ENCODE data around the gene RGS8.

RGS8 gene

GRCh38 chr1:182681568-182681912, 2.8 kb downstream of the RGS8 start:
- H3K36me3 ChIP-seq (ENCODE audit: control insufficient read depth, insufficient read depth, low read length): no peaks in the 10 kb centered on the region
- no peak overlapping the region for H3K4me3 ChIP-seq (ENCODE audit: low read depth, low read length)
- H3K4me1 ChIP-seq (ENCODE audit: control insufficient read depth, insufficient read depth, low read length): peaks cover 3% of the 10 kb centered on the region
- peaks cover 61% of the 10 kb centered on the region for H3K27me3 ChIP-seq (ENCODE audit: control insufficient read depth, insufficient read depth, low read length)
- no peak overlapping the region for H3K9ac ChIP-seq (ENCODE audit: low read depth, low read length)
- H3K9me3 ChIP-seq (ENCODE audit: control insufficient read depth, insufficient read depth, low read length): no peaks in the 10 kb centered on the region

GRCh38 chr1:182680901-182681567, 3.4 kb downstream of the RGS8 start:
- H3K27me3 ChIP-seq (ENCODE audit: control insufficient read depth, insufficient read depth, low read length): peaks cover 56% of the 10 kb centered on the region
- H3K36me3 ChIP-seq (ENCODE audit: control insufficient read depth, insufficient read depth, low read length): no peaks in the 10 kb centered on the region
- H3K9ac ChIP-seq (ENCODE audit: low read depth, low read length): no peak overlapping the region
- peaks cover 3% of the 10 kb centered on the region for H3K4me1 ChIP-seq (ENCODE audit: control insufficient read depth, insufficient read depth, low read length)
- no peaks in the 10 kb centered on the region for H3K9me3 ChIP-seq (ENCODE audit: control insufficient read depth, insufficient read depth, low read length)
- H3K4me3 ChIP-seq (ENCODE audit: low read depth, low read length): no peak overlapping the region

- H3K27me3 ChIP-seq (ENCODE audit: control insufficient read depth, insufficient read depth, low read length): peaks cover 49% of the 10 kb centered on the region
- peaks cover 3% of the 10 kb centered on the region for H3K4me1 ChIP-seq (ENCODE audit: control insufficient read depth, insufficient read depth, low read length)
- H3K36me3 ChIP-seq (ENCODE audit: control insufficient read depth, insufficient read depth, low read length): no peaks in the 10 kb centered on the region
- no peak overlapping the region for H3K4me3 ChIP-seq (ENCODE audit: low read depth, low read length)
- H3K9me3 ChIP-seq (ENCODE audit: control insufficient read depth, insufficient read depth, low read length): no peaks in the 10 kb centered on the region
- H3K9ac ChIP-seq (ENCODE audit: low read depth, low read length): no peak overlapping the region
Observed at GRCh38 chr1:182680408-182680807, 4.0 kb downstream of the RGS8 start.

- no peak overlapping the region for H3K9ac ChIP-seq (ENCODE audit: low read depth, low read length)
- no peaks in the 10 kb centered on the region for H3K9me3 ChIP-seq (ENCODE audit: control insufficient read depth, insufficient read depth, low read length)
- H3K4me3 ChIP-seq (ENCODE audit: low read depth, low read length): no peak overlapping the region
- peaks cover 42% of the 10 kb centered on the region for H3K27me3 ChIP-seq (ENCODE audit: control insufficient read depth, insufficient read depth, low read length)
- no peaks in the 10 kb centered on the region for H3K4me1 ChIP-seq (ENCODE audit: control insufficient read depth, insufficient read depth, low read length)
- no peaks in the 10 kb centered on the region for H3K36me3 ChIP-seq (ENCODE audit: control insufficient read depth, insufficient read depth, low read length)
Observed at GRCh38 chr1:182679684-182680083, 4.7 kb downstream of the RGS8 start.

GRCh38 chr1:182677397-182678098, 6.8 kb downstream of the RGS8 start:
- H3K36me3 ChIP-seq (ENCODE audit: control insufficient read depth, insufficient read depth, low read length): no peaks in the 10 kb centered on the region
- peaks cover 23% of the 10 kb centered on the region for H3K27me3 ChIP-seq (ENCODE audit: control insufficient read depth, insufficient read depth, low read length)
- peaks cover 3% of the 10 kb centered on the region for H3K4me1 ChIP-seq (ENCODE audit: control insufficient read depth, insufficient read depth, low read length)
- H3K9me3 ChIP-seq (ENCODE audit: control insufficient read depth, insufficient read depth, low read length): no peaks in the 10 kb centered on the region
- H3K4me3 ChIP-seq (ENCODE audit: low read depth, low read length): no peak overlapping the region
- no peak overlapping the region for H3K9ac ChIP-seq (ENCODE audit: low read depth, low read length)

GRCh38 chr1:182676274-182676673, 8.1 kb downstream of the RGS8 start:
- Histone ChIP-seq H3K9ac (ENCODE audit: low read depth, low read length) (no peak overlapping the region), H3K4me3 (ENCODE audit: low read depth, low read length) (no peak overlapping the region), H3K36me3 (ENCODE audit: control insufficient read depth, insufficient read depth, low read length) (no peaks in the 10 kb centered on the region), H3K4me1 (ENCODE audit: control insufficient read depth, insufficient read depth, low read length) (peaks cover 6% of the 10 kb centered on the region), H3K27me3 (ENCODE audit: control insufficient read depth, insufficient read depth, low read length) (peaks cover 12% of the 10 kb centered on the region), H3K9me3 (ENCODE audit: control insufficient read depth, insufficient read depth, low read length) (no peaks in the 10 kb centered on the region)

GRCh38 chr1:182674346-182675246, 9.8 kb downstream of the RGS8 start:
- Histone ChIP-seq H3K9ac (ENCODE audit: low read depth, low read length) (no peak overlapping the region), H3K36me3 (ENCODE audit: control insufficient read depth, insufficient read depth, low read length) (no peaks in the 10 kb centered on the region), H3K9me3 (ENCODE audit: control insufficient read depth, insufficient read depth, low read length) (no peaks in the 10 kb centered on the region), H3K4me3 (ENCODE audit: low read depth, low read length) (no peak overlapping the region), H3K27me3 (ENCODE audit: control insufficient read depth, insufficient read depth, low read length) (peaks cover 2% of the 10 kb centered on the region), H3K4me1 (ENCODE audit: control insufficient read depth, insufficient read depth, low read length) (peaks cover 6% of the 10 kb centered on the region)

- Histone ChIP-seq H3K9me3 (ENCODE audit: control insufficient read depth, insufficient read depth, low read length) (no peaks in the 10 kb centered on the region), H3K9ac (ENCODE audit: low read depth, low read length) (no peak overlapping the region), H3K36me3 (ENCODE audit: control insufficient read depth, insufficient read depth, low read length) (no peaks in the 10 kb centered on the region), H3K4me3 (ENCODE audit: low read depth, low read length) (no peak overlapping the region), H3K4me1 (ENCODE audit: control insufficient read depth, insufficient read depth, low read length) (peaks cover 8% of the 10 kb centered on the region), H3K27me3 (ENCODE audit: control insufficient read depth, insufficient read depth, low read length) (no peaks in the 10 kb centered on the region)
Observed at GRCh38 chr1:182672487-182672836, 11.9 kb downstream of the RGS8 start.

GRCh38 chr1:182671750-182672486, 12.5 kb downstream of the RGS8 start:
- Histone ChIP-seq H3K9me3 (ENCODE audit: control insufficient read depth, insufficient read depth, low read length) (no peaks in the 10 kb centered on the region), H3K9ac (ENCODE audit: low read depth, low read length) (no peak overlapping the region), H3K4me3 (ENCODE audit: low read depth, low read length) (no peak overlapping the region), H3K4me1 (ENCODE audit: control insufficient read depth, insufficient read depth, low read length) (peaks cover 13% of the 10 kb centered on the region), H3K27me3 (ENCODE audit: control insufficient read depth, insufficient read depth, low read length) (no peaks in the 10 kb centered on the region), H3K36me3 (ENCODE audit: control insufficient read depth, insufficient read depth, low read length) (no peaks in the 10 kb centered on the region)

GRCh38 chr1:182670032-182670749, 14.2 kb downstream of the RGS8 start:
- Histone ChIP-seq H3K36me3 (ENCODE audit: control insufficient read depth, insufficient read depth, low read length) (no peaks in the 10 kb centered on the region), H3K4me3 (ENCODE audit: low read depth, low read length) (no peak overlapping the region), H3K9me3 (ENCODE audit: control insufficient read depth, insufficient read depth, low read length) (no peaks in the 10 kb centered on the region), H3K4me1 (ENCODE audit: control insufficient read depth, insufficient read depth, low read length) (peaks cover 25% of the 10 kb centered on the region), H3K27me3 (ENCODE audit: control insufficient read depth, insufficient read depth, low read length) (peaks cover 12% of the 10 kb centered on the region), H3K9ac (ENCODE audit: low read depth, low read length) (no peak overlapping the region)

- H3K9me3 ChIP-seq (ENCODE audit: control insufficient read depth, insufficient read depth, low read length): no peaks in the 10 kb centered on the region
- peaks cover 21% of the 10 kb centered on the region for H3K27me3 ChIP-seq (ENCODE audit: control insufficient read depth, insufficient read depth, low read length)
Observed at GRCh38 chr1:182669266-182669665, 15.1 kb downstream of the RGS8 start.

More at GRCh38 chr1:182669266-182669665, 15.1 kb downstream of the RGS8 start:
- Histone ChIP-seq H3K9ac (ENCODE audit: low read depth, low read length) (no peak overlapping the region), H3K36me3 (ENCODE audit: control insufficient read depth, insufficient read depth, low read length) (no peaks in the 10 kb centered on the region), H3K4me1 (ENCODE audit: control insufficient read depth, insufficient read depth, low read length) (peaks cover 25% of the 10 kb centered on the region), H3K4me3 (ENCODE audit: low read depth, low read length) (no peak overlapping the region)

Data from iPS-15b (cell line).